K562 (cell line): Measurements from ENCODE around the gene FAM117B. TPM values are rescaled to one million over a fixed set of nuclear protein-coding genes. Genes with fewer than 3 reads are reported as not detected.

Experiments
- ATAC-seq: fragments of 200-7000 bp; cut with Tn5 transposase; 3 replicates; pipeline ENCODE4 v1.9.1; 2020; ENCODE audit warnings: moderate library complexity
- BruUV-seq: library from RNA; stranded (reverse); fragments of 400-500 nt; replicated peaks from 2 replicates; lab custom pipeline; 2021; lab: Mats Ljungman, UMichigan
- CTCF ChIA-PET: fragments of 300-600 bp; formaldehyde crosslinking; extraction: SDS; loops from one replicate; lab custom pipeline; 2021; ENCODE audit warnings: low intra/inter-chr PET ratio; lab: Yijun Ruan, JAX
- POLR2A ChIA-PET: fragments of 300-600, 350-650 bp; sonication (Branson Sonifier 250); formaldehyde crosslinking; extraction: SDS; loops from one replicate; lab custom pipeline; 2021; ENCODE audit warnings: antibody characterized with exemption, inconsistent platforms; lab: Yijun Ruan, JAX
- DNase-seq, 4 experiments: peaks; one replicate each; pipeline versions ENCODE4 v3.0.0 to v3.0.0-alpha.2; 2011 to 2018; ENCODE audit warnings: low spot score in 3 of 4, mixed read lengths in 3 of 4; ENCODE audit errors: extremely low read depth in 1 of 4
- FAIRE-seq: peaks from 2 replicates; lab custom pipeline; 2011; peaks lifted over from hg19 to GRCh38; lab: Jason Lieb, UNC
- H2AFZ ChIP-seq: 2 replicates; pipeline ENCODE4 v1.6.0; 2011; ENCODE audit warnings: low read depth, low read length, control low read depth, inconsistent platforms
- H3K27ac ChIP-seq: fragments of 200-600 bp; 3 replicates; pipeline ENCODE4 v1.8.0; 2011; ENCODE audit warnings: low read depth, mild to moderate bottlenecking, control low read depth, inconsistent platforms, low read length, moderate library complexity, mixed read lengths; ENCODE audit errors: extremely low read depth
- H3K27me3 ChIP-seq, 2 experiments: fragments of 300-600 bp in 1 of 2; 2 replicates in 1 of 2; 3 replicates in 1 of 2; pipeline versions ENCODE4 v1.6.0 to v1.8.0; 2011; ENCODE audit warnings: inconsistent platforms in 2 of 2, low read length in 2 of 2, mild to moderate bottlenecking in 1 of 2, mixed read lengths in 1 of 2, moderate library complexity in 1 of 2; ENCODE audit not compliant: control insufficient read depth in 2 of 2, insufficient read depth in 2 of 2
- H3K36me3 ChIP-seq: fragments of 300-600 bp; 3 replicates; pipeline ENCODE4 v1.8.0; 2011; ENCODE audit warnings: mild to moderate bottlenecking, low read length, inconsistent platforms; ENCODE audit not compliant: control insufficient read depth, insufficient read depth
- H3K4me1 ChIP-seq, 2 experiments: fragments of 200-600 bp in 1 of 2; replicated peaks in 1 of 2; 2 replicates in 1 of 2; 3 replicates in 1 of 2; pipeline versions ENCODE4 v1.5.1 to v1.8.0; 2011; ENCODE audit warnings: inconsistent platforms in 2 of 2, low read length in 2 of 2, mild to moderate bottlenecking in 1 of 2, mixed read lengths in 1 of 2, moderate library complexity in 1 of 2; ENCODE audit not compliant: control insufficient read depth in 2 of 2, insufficient read depth in 2 of 2
- H3K4me2 ChIP-seq: 2 replicates; pipeline ENCODE4 v1.6.1; 2011; ENCODE audit warnings: low read length, control low read depth, inconsistent platforms, mixed read lengths; ENCODE audit not compliant: insufficient read depth
- H3K4me3 ChIP-seq: fragments of 200-600 bp; sonication (generic), shearing (Covaris generic); 2 replicates; pipeline ENCODE4 v1.5.1; 2016; ENCODE audit warnings: control low read depth, inconsistent platforms
- H3K79me2 ChIP-seq: fragments of 200-600 bp; 3 replicates; pipeline ENCODE4 v1.8.0; 2011; ENCODE audit warnings: low read length, inconsistent platforms; ENCODE audit not compliant: control insufficient read depth, insufficient read depth
- H3K9ac ChIP-seq, 2 experiments: 2 replicates each; pipeline versions ENCODE4 v1.6.0 to v1.6.1; 2011; ENCODE audit warnings: low read depth in 2 of 2, low read length in 2 of 2, control low read depth in 1 of 2, inconsistent platforms in 1 of 2, mild to moderate bottlenecking in 1 of 2, mixed read lengths in 1 of 2; ENCODE audit not compliant: insufficient read depth in 1 of 2
- H3K9me1 ChIP-seq: one replicate; pipeline ENCODE4 v1.6.0; 2011; ENCODE audit warnings: inconsistent platforms, mild to moderate bottlenecking, low read length, moderate library complexity; ENCODE audit not compliant: control insufficient read depth, insufficient read depth
- H3K9me3 ChIP-seq: replicated peaks from 2 replicates; pipeline ENCODE4 v1.5.1; 2011; ENCODE audit warnings: low read depth, low read length, inconsistent platforms; ENCODE audit not compliant: control insufficient read depth, insufficient read depth
- H4K20me1 ChIP-seq: replicated peaks from 2 replicates; pipeline ENCODE4 v1.6.1; 2011; ENCODE audit warnings: low read length, inconsistent platforms, mixed read lengths; ENCODE audit not compliant: control insufficient read depth, insufficient read depth
- EP300 ChIP-seq: IDR thresholded peaks from 2 replicates; pipeline ENCODE4 v1.6.1; 2012; ENCODE audit warnings: low read length, improper control_type of control experiment
- ILF3 ChIP-seq: fragments of 450-650 bp; IDR thresholded peaks from 2 replicates; pipeline ENCODE4 v1.6.1; 2018; ENCODE audit warnings: antibody characterized with exemption, mild to moderate bottlenecking, moderate library complexity, borderline replicate concordance
- KLF13 ChIP-seq: fragments of 450-650 bp; IDR thresholded peaks from 2 replicates; pipeline ENCODE4 v1.6.1; 2016; ENCODE audit warnings: missing genetic modification characterization, low read depth, mild to moderate bottlenecking, missing compliant biosample characterization, moderate library complexity, borderline replicate concordance
- MYC ChIP-seq, 2 experiments: fragments of 250-450 bp in 1 of 2; sonication (Bioruptor Pico) in 1 of 2; IDR thresholded peaks; 2 replicates each; pipeline versions ENCODE4 v1.5.1 to v1.6.1; 2012 to 2021; ENCODE audit warnings: low read depth in 2 of 2, borderline replicate concordance in 1 of 2, improper control_type of control experiment in 1 of 2, low read length in 1 of 2, mild to moderate bottlenecking in 1 of 2, moderate library complexity in 1 of 2
- SFPQ ChIP-seq: fragments of 200-400 bp; formaldehyde crosslinking; IDR thresholded peaks from 2 replicates; pipeline ENCODE4 v1.6.1; 2017; ENCODE audit warnings: mild to moderate bottlenecking, low read depth, low read length, moderate library complexity
- ZBTB43 ChIP-seq: sonication (generic); formaldehyde crosslinking; IDR thresholded peaks from 2 replicates; pipeline ENCODE4 v1.8.0; 2023; ENCODE audit warnings: mild to moderate bottlenecking, missing genetic modification reagents
- WGBS: fragments of 100-300 bp; shearing (Covaris generic); methylation state at CpG from one replicate; pipeline ENCODE4 v1.1.6; 2016; ENCODE audit warnings: low coverage, mixed read lengths; ENCODE audit not compliant: insufficient coverage; ENCODE audit errors: missing lambda C conversion rate; 5-methylcytosine and 5-hydroxymethylcytosine counted together
- in situ Hi-C: fragments of 300-500 bp; cut with MboI; formaldehyde crosslinking; loops from 4 replicates; pipeline ENCODE4 v1.15.0; 2018; ENCODE audit warnings: inconsistent platforms, mixed read lengths
- intact Hi-C: fragments of 100-400 bp; cut with micrococcal nuclease; formaldehyde crosslinking; loops from 2 replicates; pipeline ENCODE4 v1.14.2; 2022
- polyA plus RNA-seq, 8 experiments: library from polyadenylated mRNA; depleted of rRNA in 4 of 8; stranded (reverse) in 5 of 8; unstranded in 3 of 8; fragments of >200 nt; fragmentation: Nextera tagmentation in 2 of 8; fragmentation: Illumina TruSeq in 1 of 8; extraction: Ambion mirVana in 2 of 8; extraction: Trizol in 1 of 8; gene quantifications; 2 replicates each; pipeline versions ENCODE4 v1.2.1 to v1.2.3, GENCODE V29; 2011 to 2014; ENCODE audit warnings: inconsistent platforms in 1 of 8, missing spikeins in 1 of 8
- total RNA-seq, 7 experiments: library from RNA; depleted of rRNA in 6 of 7; stranded (reverse); fragments of >200 nt in 6 of 7; fragmentation: Illumina TruSeq in 2 of 7; extraction: Trizol in 2 of 7; gene quantifications; 2 replicates each; pipeline versions ENCODE4 v1.2.1 to v1.2.3, GENCODE V29; 2011 to 2021; ENCODE audit warnings: low replicate concordance in 1 of 7

Gene FAM117B
- total and polyA plus RNA-seq, 9 of the 15 experiments (the other 6 are each of a cell fraction or from before 2014, with no cell fraction given), result 1.6 to 5.2 (median 2.6) TPM

- Histone ChIP-seq H3K27ac (no peak overlapping the region), H3K36me3 (peaks cover under 1% of the 10 kb centered on the region; the same call in 1 of the 3 replicates), H3K4me1 (no peaks in the 10 kb centered on the region), H3K9me1 (no peaks in the 10 kb centered on the region), H4K20me1 (no peaks in the 10 kb centered on the region), H3K79me2 (no peaks in the 10 kb centered on the region), H3K27me3 (no peaks in the 10 kb centered on the region), H3K9me3 (no peaks in the 10 kb centered on the region), H3K4me3 (no peak overlapping the region), H3K4me2 (no peak overlapping the region), H2AFZ (no peak overlapping the region), H3K9ac (no peak overlapping the region)
- FAIRE-seq, result no peak
- in situ Hi-C loops, result no loop called here
- POLR2A ChIA-PET, result no interaction called here
- WGBS, result 72% methylated on average over 2 of the region's 2 CpGs
- no peak for ATAC-seq
- intact Hi-C loops, result loop anchor here (10.0 kb wide), 1 partner anchor 117 kb away; the partner anchor contains the start of gene FAM117B
- CTCF ChIA-PET, result no interaction called here
- DNase-seq, result no peak
- TF ChIP-seq MYC (IDR thresholded peaks at IDR 0.05; ENCODE audit: low read depth, low read length) (no peak), MYC (CRISPR knock-in tag; IDR thresholded peaks at IDR 0.05; ENCODE audit: borderline replicate concordance, low read depth) (no peak), KLF13 (tag) (no peak), ILF3 (no peak), EP300 (no peak), SFPQ (no peak), ZBTB43 (CRISPR knock-in tag) (no peak)
- no TSS peak for BruUV-seq
Observed at GRCh38 chr2:202752071-202752470, 117.3 kb downstream of the FAM117B start.
